ENCODE data around the gene BANF1. TPM values are rescaled to one million over a fixed set of nuclear protein-coding genes. Genes with fewer than 3 reads are reported as not detected.

Gene BANF1
- total and polyA plus RNA-seq, 2 donors (not counting 1 experiment from before 2014, with no cell fraction given), result 74.3 to 99.3 TPM

DNA sequence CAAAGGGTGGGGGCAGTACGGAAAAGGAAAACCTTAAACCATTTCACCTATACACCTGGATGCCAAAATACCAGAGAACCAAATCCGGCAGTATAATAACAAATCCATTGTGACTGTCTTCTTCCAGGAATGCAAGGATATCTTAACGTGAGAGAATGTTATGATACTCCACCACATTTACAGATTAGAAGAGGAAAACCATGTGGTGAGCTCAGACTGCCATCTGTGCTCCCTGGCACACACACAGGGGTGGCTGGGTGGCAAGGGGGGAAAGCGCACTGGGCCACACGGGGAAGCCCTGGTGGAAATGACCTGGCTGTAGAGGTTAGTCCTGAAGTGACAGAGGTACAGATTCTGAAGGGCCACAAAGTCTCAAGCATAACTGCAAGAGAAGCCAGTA is 10.2 kb upstream of the BANF1 start:
- Histone ChIP-seq H3K27me3 (replicated peaks in 1 of 4; ENCODE audit: control extremely low read depth in 1 of 4, control insufficient read depth in 3 of 4, insufficient read depth in 4 of 4, low read length in 3 of 4) (no peaks in the 10 kb centered on the region), H3K27ac (ENCODE audit: low read length in 2 of 2) (no peak overlapping the region), H2AFZ (ENCODE audit: insufficient read depth, low read depth, low read length, poor library complexity, severe bottlenecking) (no peak overlapping the region), H4K20me1 (ENCODE audit: control insufficient read depth, insufficient read depth, low read length, poor library complexity, severe bottlenecking) (no peaks in the 10 kb centered on the region), H3K9ac (ENCODE audit: low read length) (no peak overlapping the region), H3K4me3 (ENCODE audit: control extremely low read depth in 1 of 5, extremely low read depth in 1 of 5, insufficient read depth in 1 of 5, low read depth in 2 of 5, low read length in 4 of 5) (no peak overlapping the region), H3K4me1 (ENCODE audit: control insufficient read depth in 2 of 2, insufficient read depth in 2 of 2, low read length in 2 of 2) (peaks cover 3 to 7% of the 10 kb centered on the region in 2 donors), H3K4me2 (replicated peaks; ENCODE audit: low read depth, low read length, poor library complexity, severe bottlenecking) (no peak overlapping the region), H3K36me3 (replicated peaks in 1 of 2; ENCODE audit: control extremely low read depth in 1 of 2, control insufficient read depth in 1 of 2, extremely low read depth in 1 of 2, insufficient read depth in 2 of 2, low read length in 1 of 2) (peaks cover 0 to under 1% of the 10 kb centered on the region in 2 experiments), H3K9me3 (ENCODE audit: control extremely low read depth in 1 of 3, control insufficient read depth in 2 of 3, insufficient read depth in 1 of 3, low read length in 2 of 3) (no peaks in the 10 kb centered on the region), H3K79me2 (ENCODE audit: control insufficient read depth, insufficient read depth, low read length) (peaks cover 11% of the 10 kb centered on the region)
- no peak for DNase-seq
- H3K9me3 Mint-ChIP-seq (ENCODE audit: insufficient read depth), result no peaks in the 10 kb centered on the region
- WGBS (ENCODE audit: insufficient coverage), result 92% methylated on average over 2 of the region's 5 CpGs
- ChIA-PET CTCF (interaction anchor here (0.7 to 11.9 kb wide), 8 partner anchors 53 to 280 kb away, joined by 3 to 144 read pairs (median 5); partner anchors contain the start of genes AP5B1, C11orf68, CCDC85B and FIBP), POLR2A (interaction anchor here (0.6 kb wide), 1 partner anchor 318 kb away, joined by 3 read pairs; no protein-coding TSS in a partner anchor)
- no peak for TF ChIP-seq EZH2 (IDR thresholded peaks at IDR 0.05; ENCODE audit: borderline replicate concordance, insufficient read depth, low read depth, low read length, poor library complexity, severe bottlenecking)
- TF ChIP-seq, protein P1, sequence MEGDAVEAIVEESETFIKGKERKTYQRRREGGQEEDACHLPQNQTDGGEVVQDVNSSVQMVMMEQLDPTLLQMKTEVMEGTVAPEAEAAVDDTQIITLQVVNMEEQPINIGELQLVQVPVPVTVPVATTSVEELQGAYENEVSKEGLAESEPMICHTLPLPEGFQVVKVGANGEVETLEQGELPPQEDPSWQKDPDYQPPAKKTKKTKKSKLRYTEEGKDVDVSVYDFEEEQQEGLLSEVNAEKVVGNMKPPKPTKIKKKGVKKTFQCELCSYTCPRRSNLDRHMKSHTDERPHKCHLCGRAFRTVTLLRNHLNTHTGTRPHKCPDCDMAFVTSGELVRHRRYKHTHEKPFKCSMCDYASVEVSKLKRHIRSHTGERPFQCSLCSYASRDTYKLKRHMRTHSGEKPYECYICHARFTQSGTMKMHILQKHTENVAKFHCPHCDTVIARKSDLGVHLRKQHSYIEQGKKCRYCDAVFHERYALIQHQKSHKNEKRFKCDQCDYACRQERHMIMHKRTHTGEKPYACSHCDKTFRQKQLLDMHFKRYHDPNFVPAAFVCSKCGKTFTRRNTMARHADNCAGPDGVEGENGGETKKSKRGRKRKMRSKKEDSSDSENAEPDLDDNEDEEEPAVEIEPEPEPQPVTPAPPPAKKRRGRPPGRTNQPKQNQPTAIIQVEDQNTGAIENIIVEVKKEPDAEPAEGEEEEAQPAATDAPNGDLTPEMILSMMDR (IDR thresholded peaks at IDR 0.05), result no peak
- no peak overlapping the region for H3K4me3 Mint-ChIP-seq
- no peak for ATAC-seq (ENCODE audit: low read depth)
- H3K4me1 Mint-ChIP-seq, result peaks cover 5% of the 10 kb centered on the region
- intact Hi-C loops (cut with micrococcal nuclease), result no loop called here
- H3K27me3 Mint-ChIP-seq, result no peaks in the 10 kb centered on the region
- no peak overlapping the region for H3K27ac Mint-ChIP-seq

GRCh38 chr11:65997286-65997685 is 5.0 kb upstream of the BANF1 start:
- no peak for DNase-seq
- CTCF ChIA-PET, result interaction anchor here (1.0 to 2.7 kb wide), 2 partner anchors 112 to 137 kb away, joined by 3 to 9 read pairs; partner anchors contain the start of gene MUS81
- no peak overlapping the region for H3K4me3 ChIP-seq (ENCODE audit: control extremely low read depth in 1 of 5, extremely low read depth in 1 of 5, insufficient read depth in 1 of 5, low read depth in 2 of 5, low read length in 4 of 5)
- TF ChIP-seq, protein P1 (IDR thresholded peaks at IDR 0.05), result no peak
- no peak for TF ChIP-seq EZH2 (IDR thresholded peaks at IDR 0.05; ENCODE audit: borderline replicate concordance, insufficient read depth, low read depth, low read length, poor library complexity, severe bottlenecking)
- H3K9me3 ChIP-seq (ENCODE audit: control extremely low read depth in 1 of 3, control insufficient read depth in 2 of 3, insufficient read depth in 1 of 3, low read length in 2 of 3), result no peaks in the 10 kb centered on the region
- peaks cover 26% of the 10 kb centered on the region for H3K79me2 ChIP-seq (ENCODE audit: control insufficient read depth, insufficient read depth, low read length)
- Mint-ChIP-seq H3K9me3 (ENCODE audit: insufficient read depth) (no peaks in the 10 kb centered on the region), H3K27me3 (no peaks in the 10 kb centered on the region), H3K4me1 (peaks cover 20% of the 10 kb centered on the region), H3K27ac (no peak overlapping the region), H3K4me3 (no peak overlapping the region)
- 100% methylated on average over 2 of the region's 2 CpGs for WGBS (ENCODE audit: insufficient coverage)
- H3K4me2 ChIP-seq (replicated peaks; ENCODE audit: low read depth, low read length, poor library complexity, severe bottlenecking), result no peak overlapping the region
- H3K4me1 ChIP-seq (ENCODE audit: control insufficient read depth in 2 of 2, insufficient read depth in 2 of 2, low read length in 2 of 2), result peaks cover 9 to 15% of the 10 kb centered on the region in 2 donors
- no peaks in the 10 kb centered on the region for H3K27me3 ChIP-seq (replicated peaks in 1 of 4; ENCODE audit: control extremely low read depth in 1 of 4, control insufficient read depth in 3 of 4, insufficient read depth in 4 of 4, low read length in 3 of 4)
- POLR2A ChIA-PET, result interaction anchor here (0.7 kb wide), 1 partner anchor 1236 kb away, joined by 4 read pairs; no protein-coding TSS in a partner anchor
- peaks cover 42% of the 10 kb centered on the region for H4K20me1 ChIP-seq (ENCODE audit: control insufficient read depth, insufficient read depth, low read length, poor library complexity, severe bottlenecking)
- H2AFZ ChIP-seq (ENCODE audit: insufficient read depth, low read depth, low read length, poor library complexity, severe bottlenecking), result no peak overlapping the region
- peaks cover 1 to 34% of the 10 kb centered on the region in 2 experiments for H3K36me3 ChIP-seq (replicated peaks in 1 of 2; ENCODE audit: control extremely low read depth in 1 of 2, control insufficient read depth in 1 of 2, extremely low read depth in 1 of 2, insufficient read depth in 2 of 2, low read length in 1 of 2)
- no peak overlapping the region for H3K27ac ChIP-seq (ENCODE audit: low read length in 2 of 2)
- no peak overlapping the region for H3K9ac ChIP-seq (ENCODE audit: low read length)
- ATAC-seq (ENCODE audit: low read depth), result no peak
- intact Hi-C loops (cut with micrococcal nuclease), result no loop called here
